ENCODE results near the gene HINT3. TPM values are rescaled to one million over a fixed set of nuclear protein-coding genes. Genes with fewer than 3 reads are reported as not detected.

HINT3 gene
- total and polyA plus RNA-seq, 7 donors = 15.0 to 49.6 (median 41.4) TPM

DNA sequence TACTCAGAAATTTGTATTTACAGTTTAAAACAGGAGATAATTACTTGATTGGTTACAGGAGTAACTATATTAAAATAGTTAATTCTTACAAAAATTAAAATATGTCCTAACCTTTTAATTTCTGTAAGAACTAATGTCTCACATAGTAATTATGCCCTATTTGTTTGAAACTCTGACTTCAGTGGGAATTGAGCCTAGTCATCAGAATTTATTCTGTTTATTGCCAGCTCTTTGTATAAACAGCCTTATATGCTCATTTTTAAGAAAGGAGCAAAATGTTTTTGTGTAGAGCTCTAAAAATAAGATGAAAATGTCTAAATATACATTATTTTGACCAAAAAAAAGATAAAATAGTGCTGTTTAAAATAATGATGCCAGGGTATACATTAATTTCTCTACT is 51.2 kb downstream of the HINT3 start:
- Histone ChIP-seq H3K9me3 (no peaks in the 10 kb centered on the region), H3K36me3 (peaks cover 0 to 62% (median 14%) of the 10 kb centered on the region in 4 donors), H3K4me3 (no peak overlapping the region), H3K4me1 (no peaks in the 10 kb centered on the region), H3K27ac (no peak overlapping the region), H3K27me3 (no peaks in the 10 kb centered on the region)
- TF ChIP-seq POLR2AphosphoS5 (IDR thresholded peaks at IDR 0.05) (no peak), EP300 (IDR thresholded peaks at IDR 0.05) (no peak), POLR2A (IDR thresholded peaks at IDR 0.05) (no peak)
- TF ChIP-seq, protein P1, sequence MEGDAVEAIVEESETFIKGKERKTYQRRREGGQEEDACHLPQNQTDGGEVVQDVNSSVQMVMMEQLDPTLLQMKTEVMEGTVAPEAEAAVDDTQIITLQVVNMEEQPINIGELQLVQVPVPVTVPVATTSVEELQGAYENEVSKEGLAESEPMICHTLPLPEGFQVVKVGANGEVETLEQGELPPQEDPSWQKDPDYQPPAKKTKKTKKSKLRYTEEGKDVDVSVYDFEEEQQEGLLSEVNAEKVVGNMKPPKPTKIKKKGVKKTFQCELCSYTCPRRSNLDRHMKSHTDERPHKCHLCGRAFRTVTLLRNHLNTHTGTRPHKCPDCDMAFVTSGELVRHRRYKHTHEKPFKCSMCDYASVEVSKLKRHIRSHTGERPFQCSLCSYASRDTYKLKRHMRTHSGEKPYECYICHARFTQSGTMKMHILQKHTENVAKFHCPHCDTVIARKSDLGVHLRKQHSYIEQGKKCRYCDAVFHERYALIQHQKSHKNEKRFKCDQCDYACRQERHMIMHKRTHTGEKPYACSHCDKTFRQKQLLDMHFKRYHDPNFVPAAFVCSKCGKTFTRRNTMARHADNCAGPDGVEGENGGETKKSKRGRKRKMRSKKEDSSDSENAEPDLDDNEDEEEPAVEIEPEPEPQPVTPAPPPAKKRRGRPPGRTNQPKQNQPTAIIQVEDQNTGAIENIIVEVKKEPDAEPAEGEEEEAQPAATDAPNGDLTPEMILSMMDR (IDR thresholded peaks at IDR 0.05) = no peak
- no peak for DNase-seq
- intact Hi-C loops (cut with DNase I) = no loop called here

DNA sequence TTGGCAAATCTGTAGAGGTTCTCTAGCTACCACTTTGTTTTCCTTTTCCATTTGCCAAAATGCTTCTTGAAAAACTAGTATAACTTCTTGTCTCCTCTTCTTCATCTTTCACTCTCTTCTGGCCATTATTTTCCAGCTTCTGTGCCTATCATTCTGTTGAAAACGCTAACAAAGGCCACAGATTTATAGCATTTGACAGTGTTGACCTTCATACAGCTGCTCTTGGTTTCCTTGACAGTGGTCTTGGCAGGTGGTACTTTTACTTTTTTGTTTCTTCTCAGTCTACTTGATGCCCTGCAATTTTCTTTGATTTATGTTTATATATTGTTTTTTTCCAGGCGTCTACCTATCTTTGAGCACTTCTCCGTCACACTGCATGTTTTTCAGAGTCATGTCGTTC is 53.5 kb downstream of the HINT3 start:
- no peaks in the 10 kb centered on the region for H3K27me3 ChIP-seq
- intact Hi-C loops (cut with DNase I) = no loop called here
- peaks cover 0 to 67% (median 28%) of the 10 kb centered on the region in 4 donors for H3K36me3 ChIP-seq
- WGBS, 2 donors = 81 to 83% methylated on average over 4 of the region's 4 CpGs
- no peaks in the 10 kb centered on the region for H3K4me1 ChIP-seq
- TF ChIP-seq POLR2AphosphoS5 (IDR thresholded peaks at IDR 0.05) = no peak
- TF ChIP-seq, protein P1 (IDR thresholded peaks at IDR 0.05) = no peak
- no peak for TF ChIP-seq EP300 (IDR thresholded peaks at IDR 0.05)
- TF ChIP-seq POLR2A (IDR thresholded peaks at IDR 0.05) = no peak
- no peak overlapping the region for H3K4me3 ChIP-seq
- no peak for DNase-seq
- no peaks in the 10 kb centered on the region for H3K9me3 ChIP-seq
- no peak overlapping the region for H3K27ac ChIP-seq

DNA sequence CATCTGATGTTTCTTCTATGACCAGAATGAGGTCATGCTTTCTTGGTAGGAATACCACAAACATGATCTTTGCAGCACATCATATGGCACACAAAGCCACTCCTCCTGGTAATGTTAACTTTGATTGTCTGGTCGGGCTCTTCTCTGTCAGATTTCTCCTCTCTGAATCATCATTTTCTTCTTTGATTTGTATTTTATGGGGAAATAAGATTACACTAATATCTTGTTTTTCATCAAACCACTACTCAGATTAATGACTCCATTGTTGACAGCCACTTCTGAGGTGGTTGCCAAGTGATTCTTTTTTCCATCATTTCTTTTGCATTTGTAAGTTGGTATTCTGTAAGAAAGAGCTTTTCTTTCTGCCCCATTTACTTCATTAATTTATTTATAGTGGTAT is 59.3 kb downstream of the HINT3 start:
- Histone ChIP-seq H3K4me1 (no peaks in the 10 kb centered on the region), H3K36me3 (peaks cover 0 to 62% (median 33%) of the 10 kb centered on the region in 4 donors), H3K4me3 (no peak overlapping the region), H3K27ac (no peak overlapping the region), H3K9me3 (no peaks in the 10 kb centered on the region), H3K27me3 (no peaks in the 10 kb centered on the region)
- TF ChIP-seq POLR2A (IDR thresholded peaks at IDR 0.05) (no peak), POLR2AphosphoS5 (IDR thresholded peaks at IDR 0.05) (no peak), EP300 (IDR thresholded peaks at IDR 0.05) (no peak)
- TF ChIP-seq, protein P1 (IDR thresholded peaks at IDR 0.05) = no peak
- 93 to 94% methylated on average over 1 of the region's 1 CpG for WGBS, 2 donors
- intact Hi-C loops (cut with DNase I) = no loop called here
- no peak for DNase-seq

DNA sequence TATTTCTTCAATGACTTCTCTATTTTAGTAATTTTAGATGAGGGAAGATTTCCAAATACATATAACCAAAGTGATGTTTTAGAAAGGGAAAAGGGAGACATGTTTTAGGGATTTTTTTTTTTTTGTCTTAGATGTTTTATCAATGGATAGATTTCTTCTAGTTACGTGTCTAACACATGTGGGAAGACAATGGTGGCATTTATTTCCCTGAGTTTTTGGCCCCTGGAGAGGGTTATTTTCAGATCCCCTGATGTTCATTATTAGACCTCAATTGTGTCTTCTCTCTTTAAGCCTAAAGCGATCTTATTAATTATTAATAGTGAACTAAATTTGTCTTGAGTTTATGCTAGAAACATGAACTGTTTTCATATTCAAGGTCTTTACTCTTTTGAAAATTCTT is 60.0 kb downstream of the HINT3 start:
- H3K27ac ChIP-seq = no peak overlapping the region
- H3K9me3 ChIP-seq = no peaks in the 10 kb centered on the region
- no peak for DNase-seq
- intact Hi-C loops (cut with DNase I) = no loop called here
- peaks cover 0 to 62% (median 31%) of the 10 kb centered on the region in 4 donors for H3K36me3 ChIP-seq
- WGBS, 2 donors = 94 to 97% methylated on average over 2 of the region's 2 CpGs
- H3K4me3 ChIP-seq = no peak overlapping the region
- H3K27me3 ChIP-seq = no peaks in the 10 kb centered on the region
- no peak for TF ChIP-seq POLR2A (IDR thresholded peaks at IDR 0.05)
- no peak for TF ChIP-seq POLR2AphosphoS5 (IDR thresholded peaks at IDR 0.05)
- no peak for TF ChIP-seq EP300 (IDR thresholded peaks at IDR 0.05)
- TF ChIP-seq, protein P1 (IDR thresholded peaks at IDR 0.05) = no peak
- H3K4me1 ChIP-seq = no peaks in the 10 kb centered on the region

DNA sequence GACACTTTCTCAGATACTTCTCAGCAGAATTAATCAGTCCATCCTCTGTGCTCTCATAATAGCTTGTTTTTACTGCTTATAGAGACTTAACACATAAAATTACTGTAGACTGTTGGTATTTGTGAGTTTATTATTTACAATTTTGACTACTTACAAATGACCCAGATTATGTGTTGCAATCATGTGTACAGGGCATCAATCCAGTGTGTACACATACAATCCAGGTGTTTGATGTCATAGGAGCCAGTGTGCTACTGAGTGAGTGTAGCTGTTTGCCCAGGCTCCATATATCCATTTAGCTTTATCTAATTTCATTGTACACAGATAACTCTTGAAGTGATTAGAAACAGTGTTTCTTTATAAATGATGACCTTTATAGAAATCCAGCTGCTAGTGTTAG is 61.1 kb downstream of the HINT3 start:
- no peaks in the 10 kb centered on the region for H3K4me1 ChIP-seq
- no peaks in the 10 kb centered on the region for H3K27me3 ChIP-seq
- H3K4me3 ChIP-seq = no peak overlapping the region
- H3K36me3 ChIP-seq = peaks cover 0 to 62% (median 26%) of the 10 kb centered on the region in 4 donors
- no peak overlapping the region for H3K27ac ChIP-seq
- DNase-seq = no peak
- H3K9me3 ChIP-seq = no peaks in the 10 kb centered on the region
- no peak for TF ChIP-seq POLR2AphosphoS5 (IDR thresholded peaks at IDR 0.05)
- TF ChIP-seq, protein P1 (IDR thresholded peaks at IDR 0.05) = no peak
- no peak for TF ChIP-seq POLR2A (IDR thresholded peaks at IDR 0.05)
- no peak for TF ChIP-seq EP300 (IDR thresholded peaks at IDR 0.05)
- intact Hi-C loops (cut with DNase I) = no loop called here

All from sigmoid colon (tissue), 7 donors.